Mononuclear cell (primary cell): Measurements from ENCODE around the gene LGALS12. TPM values are rescaled to one million over a fixed set of nuclear protein-coding genes. Genes with fewer than 3 reads are reported as not detected.

ENCODE experiments used
- H3K27me3 ChIP-seq: 2 replicates; pipeline ENCODE4 v1.6.0; 2011; ENCODE audit warnings: low read length, control low read depth; ENCODE audit not compliant: insufficient read depth
- H3K4me1 ChIP-seq: 2 replicates; pipeline ENCODE4 v1.5.1; 2011; ENCODE audit warnings: mild to moderate bottlenecking, low read length, control low read depth; ENCODE audit not compliant: insufficient read depth
- H3K4me3 ChIP-seq: 2 replicates; pipeline ENCODE4 v1.5.1; 2011; ENCODE audit warnings: mild to moderate bottlenecking, low read length, moderate library complexity
- H3K9me3 ChIP-seq: 2 replicates; pipeline ENCODE4 v1.5.1; 2011; ENCODE audit warnings: low read depth, mild to moderate bottlenecking, control low read depth, low read length
- total RNA-seq: library from RNA; depleted of rRNA; stranded (reverse); fragments of >200 nt; gene quantifications from one replicate; pipeline ENCODE4 v1.2.3, GENCODE V29; 2012

Gene LGALS12
- total RNA-seq, 1 donor, result 6.3 TPM

GRCh38 chr11:63493127-63493526, 12.8 kb upstream of the LGALS12 start:
- H3K4me1 ChIP-seq, result peaks cover 40% of the 10 kb centered on the region
- peaks cover 43% of the 10 kb centered on the region for H3K27me3 ChIP-seq
- no peaks in the 10 kb centered on the region for H3K9me3 ChIP-seq
- H3K4me3 ChIP-seq, result no peak overlapping the region

- H3K4me3 ChIP-seq, result no peak overlapping the region
- no peaks in the 10 kb centered on the region for H3K9me3 ChIP-seq
- peaks cover 40% of the 10 kb centered on the region for H3K27me3 ChIP-seq
- peaks cover 25% of the 10 kb centered on the region for H3K4me1 ChIP-seq
Measured at GRCh38 chr11:63494975-63495374, 10.9 kb upstream of the LGALS12 start.

- H3K4me1 ChIP-seq, result peaks cover 33% of the 10 kb centered on the region
- H3K4me3 ChIP-seq, result no peak overlapping the region
- peaks cover 8% of the 10 kb centered on the region for H3K27me3 ChIP-seq
- H3K9me3 ChIP-seq, result peaks cover 6% of the 10 kb centered on the region
Measured at GRCh38 chr11:63499874-63500273, 6.0 kb upstream of the LGALS12 start.

GRCh38 chr11:63501236-63501635, 4.6 kb upstream of the LGALS12 start:
- Histone ChIP-seq H3K4me1 (peaks cover 47% of the 10 kb centered on the region), H3K27me3 (peaks cover 6% of the 10 kb centered on the region), H3K9me3 (peaks cover 6% of the 10 kb centered on the region), H3K4me3 (no peak overlapping the region)

GRCh38 chr11:63502252-63502820, 3.5 kb upstream of the LGALS12 start:
- H3K27me3 ChIP-seq, result peaks cover 5% of the 10 kb centered on the region
- peaks cover 58% of the 10 kb centered on the region for H3K4me1 ChIP-seq
- H3K9me3 ChIP-seq, result peaks cover 6% of the 10 kb centered on the region
- no peak overlapping the region for H3K4me3 ChIP-seq

GRCh38 chr11:63503492-63503891, 2.4 kb upstream of the LGALS12 start:
- H3K4me3 ChIP-seq, result no peak overlapping the region
- H3K4me1 ChIP-seq, result peaks cover 69% of the 10 kb centered on the region
- peaks cover 6% of the 10 kb centered on the region for H3K9me3 ChIP-seq
- H3K27me3 ChIP-seq, result no peaks in the 10 kb centered on the region

GRCh38 chr11:63504054-63504453, 1.8 kb upstream of the LGALS12 start:
- Histone ChIP-seq H3K4me3 (no peak overlapping the region), H3K4me1 (peaks cover 73% of the 10 kb centered on the region), H3K9me3 (peaks cover 6% of the 10 kb centered on the region), H3K27me3 (no peaks in the 10 kb centered on the region)

GRCh38 chr11:63504933-63505586, 824 bp upstream of the LGALS12 start:
- Histone ChIP-seq H3K4me3 (no peak overlapping the region), H3K4me1 (peaks cover 73% of the 10 kb centered on the region), H3K9me3 (peaks cover 6% of the 10 kb centered on the region), H3K27me3 (no peaks in the 10 kb centered on the region)

GRCh38 chr11:63506876-63507275, 992 bp downstream of the LGALS12 start:
- Histone ChIP-seq H3K27me3 (no peaks in the 10 kb centered on the region), H3K4me1 (peaks cover 70% of the 10 kb centered on the region), H3K4me3 (no peak overlapping the region), H3K9me3 (no peaks in the 10 kb centered on the region)

- no peak overlapping the region for H3K4me3 ChIP-seq
- H3K4me1 ChIP-seq, result peaks cover 64% of the 10 kb centered on the region
- no peaks in the 10 kb centered on the region for H3K27me3 ChIP-seq
- no peaks in the 10 kb centered on the region for H3K9me3 ChIP-seq
Measured at GRCh38 chr11:63507511-63507910, 1.6 kb downstream of the LGALS12 start.

GRCh38 chr11:63508009-63508408, 2.1 kb downstream of the LGALS12 start:
- Histone ChIP-seq H3K4me1 (peaks cover 59% of the 10 kb centered on the region), H3K9me3 (no peaks in the 10 kb centered on the region), H3K27me3 (no peaks in the 10 kb centered on the region), H3K4me3 (no peak overlapping the region)

GRCh38 chr11:63508745-63509144, 2.9 kb downstream of the LGALS12 start:
- Histone ChIP-seq H3K4me3 (no peak overlapping the region), H3K9me3 (no peaks in the 10 kb centered on the region), H3K4me1 (peaks cover 52% of the 10 kb centered on the region), H3K27me3 (no peaks in the 10 kb centered on the region)

- H3K9me3 ChIP-seq, result no peaks in the 10 kb centered on the region
- no peaks in the 10 kb centered on the region for H3K27me3 ChIP-seq
- no peak overlapping the region for H3K4me3 ChIP-seq
- peaks cover 34% of the 10 kb centered on the region for H3K4me1 ChIP-seq
Measured at GRCh38 chr11:63510360-63511047, 4.6 kb downstream of the LGALS12 start.

- no peaks in the 10 kb centered on the region for H3K9me3 ChIP-seq
- no peaks in the 10 kb centered on the region for H3K27me3 ChIP-seq
- no peak overlapping the region for H3K4me3 ChIP-seq
- peaks cover 27% of the 10 kb centered on the region for H3K4me1 ChIP-seq
Measured at GRCh38 chr11:63511048-63511748, 5.3 kb downstream of the LGALS12 start.

GRCh38 chr11:63512816-63513215, 6.9 kb downstream of the LGALS12 start:
- Histone ChIP-seq H3K4me1 (peaks cover 11% of the 10 kb centered on the region), H3K27me3 (no peaks in the 10 kb centered on the region), H3K4me3 (no peak overlapping the region), H3K9me3 (no peaks in the 10 kb centered on the region)
